Activated gamma-delta T cell treated with anti-CD3 and anti-CD28 coated beads, Interleukin-2, amount 50 U/mL, for 16 hours (primary cell): Measurements from ENCODE around the gene SKI.
"Not testable (repeated sequence)": the region's sequence is repeated elsewhere in the genome, so short reads cannot be mapped to it uniquely, and the experiment has no call there.

Experiments
- DNase-seq: peaks from one replicate; pipeline ENCODE4 v3.0.0-alpha.2; 2020; ENCODE audit warnings: low read depth

SKI gene

GRCh38 chr1:2322065-2322571 lies 94.0 kb downstream of the SKI start:
- no peak for DNase-seq

GRCh38 chr1:2322581-2323211 lies 94.6 kb downstream of the SKI start:
- DNase-seq, result no peak

- no peak for DNase-seq
Measured at GRCh38 chr1:2323451-2323974, 95.4 kb downstream of the SKI start.

- DNase-seq, result no peak
Measured at GRCh38 chr1:2324553-2325366, 96.6 kb downstream of the SKI start.

GRCh38 chr1:2326524-2326923 lies 98.4 kb downstream of the SKI start:
- DNase-seq, result no peak

GRCh38 chr1:2327162-2327561 lies 99.0 kb downstream of the SKI start:
- not testable (repeated sequence) for DNase-seq

GRCh38 chr1:2327841-2328240 lies 99.7 kb downstream of the SKI start:
- DNase-seq, result no peak

GRCh38 chr1:2328676-2329455 lies 100.7 kb downstream of the SKI start:
- no peak for DNase-seq

- DNase-seq, result no peak
Measured at GRCh38 chr1:2330035-2330434, 101.9 kb downstream of the SKI start.

- DNase-seq, result no peak
Measured at GRCh38 chr1:2330519-2331199, 102.5 kb downstream of the SKI start.

- no peak for DNase-seq
Measured at GRCh38 chr1:2331200-2331544, 103.1 kb downstream of the SKI start.

- not testable (repeated sequence) for DNase-seq
Measured at GRCh38 chr1:2331580-2331979, 103.5 kb downstream of the SKI start.

- no peak for DNase-seq
Measured at GRCh38 chr1:2334366-2334765, 106.2 kb downstream of the SKI start.

- no peak for DNase-seq
Measured at GRCh38 chr1:2334883-2335534, 106.9 kb downstream of the SKI start.

- no peak for DNase-seq
Measured at GRCh38 chr1:2335721-2336455, 107.8 kb downstream of the SKI start.

GRCh38 chr1:2336499-2336898 lies 108.4 kb downstream of the SKI start:
- DNase-seq, result no peak

GRCh38 chr1:2337081-2337480 lies 109.0 kb downstream of the SKI start:
- DNase-seq, result no peak

- no peak for DNase-seq
Measured at GRCh38 chr1:2337501-2337900, 109.4 kb downstream of the SKI start.

- no peak for DNase-seq
Measured at GRCh38 chr1:2339206-2340085, 111.3 kb downstream of the SKI start.
